ENCODE results near the gene SEMA5A. TPM values are rescaled to one million over a fixed set of nuclear protein-coding genes. Genes with fewer than 3 reads are reported as not detected.

The SEMA5A gene
- total and polyA plus RNA-seq, 2 of the 8 experiments (the other 6 are each of a cell fraction or from before 2014, with no cell fraction given): 5.3 to 8.9 TPM

DNA sequence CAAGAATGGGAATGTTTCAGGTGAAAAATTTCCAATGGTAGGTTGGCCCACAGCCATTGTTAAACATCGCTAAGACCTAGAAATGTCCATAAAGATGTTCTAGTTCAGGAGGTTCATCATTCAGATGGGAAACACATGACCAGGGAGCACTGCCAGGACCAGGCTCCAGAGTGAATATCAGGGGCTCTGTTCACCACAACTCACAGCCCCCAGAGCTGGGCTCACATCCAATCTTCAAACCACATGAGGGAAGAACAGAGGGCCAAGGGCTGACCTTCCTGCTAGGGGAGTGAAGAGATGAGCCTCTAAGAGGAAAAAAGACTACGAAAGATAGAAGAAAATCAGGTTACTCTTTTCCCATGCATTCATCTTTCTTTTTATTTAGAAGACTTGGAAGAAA, 205.8 kb downstream of the SEMA5A start (continued):
- TF ChIP-seq CHD2 (IDR thresholded peaks at IDR 0.05; ENCODE audit: low read length) (no peak), ZNF274 (IDR thresholded peaks at IDR 0.05; ENCODE audit: borderline replicate concordance, extremely low read depth, low read length) (no peak), POU5F1 (IDR thresholded peaks at IDR 0.05; ENCODE audit: low read depth, low read length) (no peak), GTF2F1 (IDR thresholded peaks at IDR 0.05; ENCODE audit: borderline replicate concordance, low read depth, low read length) (no peak), EZH2 (IDR thresholded peaks at IDR 0.05; ENCODE audit: low read depth, low read length, severe bottlenecking) (no peak), HDAC6 (IDR thresholded peaks at IDR 0.05; ENCODE audit: low read depth, low read length) (no peak)

Measured in H1 (cell line).